Measurements from ENCODE around the gene CD44. TPM values are rescaled to one million over a fixed set of nuclear protein-coding genes. Genes with fewer than 3 reads are reported as not detected.
A peak's percentile ranks its signal among the peaks of the same experiment; 100 is the strongest.

Gene CD44
- total RNA-seq, 5 donors from 2014 or later (not counting 1 experiment from before 2014, with no cell fraction given), result 732 to 1,108 (median 781) TPM

GRCh38 chr11:35141071-35141470, 2.1 kb downstream of the CD44 start:
- H3K9me3 Mint-ChIP-seq, result no peaks in the 10 kb centered on the region

DNA sequence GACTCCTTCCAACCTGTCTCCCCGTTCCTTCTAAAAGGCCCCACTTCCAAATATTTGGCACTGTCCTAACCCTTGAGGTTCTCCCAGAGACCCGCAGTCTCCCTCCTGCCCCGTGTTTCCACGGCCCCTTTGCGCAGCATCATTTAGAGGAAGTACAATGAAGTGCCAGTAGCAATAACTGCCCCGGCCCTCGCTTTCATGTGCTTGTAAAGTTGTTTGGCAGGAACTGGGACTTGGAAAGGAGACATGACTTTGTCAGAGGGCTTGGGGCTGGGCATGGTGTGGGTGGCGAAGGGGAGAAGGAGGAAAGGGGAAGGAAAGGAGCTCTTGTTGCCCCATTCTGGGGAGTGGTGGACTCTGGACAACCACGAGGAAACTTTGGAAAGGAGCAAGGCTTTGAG, 2.6 kb downstream of the CD44 start:
- no peaks in the 10 kb centered on the region for H3K27me3 Mint-ChIP-seq
- H3K27ac Mint-ChIP-seq, result peak overlapping the region; percentile 97 to 98
- no peaks in the 10 kb centered on the region for H3K27me3 ChIP-seq (replicated peaks in 1 of 2; ENCODE audit: control insufficient read depth in 2 of 2, extremely low read depth in 1 of 2, insufficient read depth in 2 of 2, low read length in 1 of 2)
- no peaks in the 10 kb centered on the region for H3K9me3 ChIP-seq
- ChIA-PET POLR2A (interaction anchor here (0.5 to 5.0 kb wide), 21 partner anchors 9 to 469 kb away, joined by 3 to 110 read pairs (median 8); no protein-coding TSS in a partner anchor), CTCF (interaction anchor here in 1 of 2 donors (0.8 to 2.1 kb wide), 5 partner anchors 13 to 142 kb away, joined by 3 to 7 read pairs (median 3); no protein-coding TSS in a partner anchor)
- no peaks in the 10 kb centered on the region for H3K9me3 Mint-ChIP-seq
- WGBS (ENCODE audit: insufficient coverage), result 2% methylated on average over 8 of the region's 9 CpGs
- no peak for ATAC-seq (replicated peaks in 1 of 4)
- peak overlapping the region; percentile 91 to 98 (median 98) for H3K4me3 Mint-ChIP-seq
- H3K36me3 Mint-ChIP-seq, result peaks cover 49% of the 10 kb centered on the region
- peak overlapping the region; percentile 91 for H3K27ac ChIP-seq (ENCODE audit: low read length)
- H3K36me3 ChIP-seq (ENCODE audit: control insufficient read depth in 2 of 2, extremely low read depth in 1 of 2, insufficient read depth in 1 of 2, low read length in 1 of 2), result peaks cover 0 to 17% of the 10 kb centered on the region in 2 donors
- peaks cover 52 to 62% of the 10 kb centered on the region in 2 experiments for H3K4me1 ChIP-seq (ENCODE audit: control insufficient read depth in 1 of 2, extremely low read depth in 1 of 2, insufficient read depth in 2 of 2, low read length in 2 of 2)
- H3K4me3 ChIP-seq (ENCODE audit: control insufficient read depth in 1 of 2, extremely low read depth in 1 of 2, low read length in 1 of 2), result peak overlapping the region; percentile 85 to 99
- H3K4me1 Mint-ChIP-seq, result peaks cover 65 to 87% (median 72%) of the 10 kb centered on the region in 3 donors
- peak in 9 of 35 experiments; percentile 16 to 46 (median 30) for DNase-seq

More at GRCh38 chr11:35141071-35141470, 2.1 kb downstream of the CD44 start:
- H3K4me3 Mint-ChIP-seq, result peak overlapping the region; percentile 91 to 98 (median 98)
- ATAC-seq (replicated peaks in 1 of 4) (no peak), DNase-seq (no peak)
- Histone ChIP-seq H3K27me3 (replicated peaks in 1 of 2; ENCODE audit: control insufficient read depth in 2 of 2, extremely low read depth in 1 of 2, insufficient read depth in 2 of 2, low read length in 1 of 2) (no peaks in the 10 kb centered on the region), H3K4me3 (ENCODE audit: control insufficient read depth in 1 of 2, extremely low read depth in 1 of 2, low read length in 1 of 2) (peak overlapping the region; percentile 85 to 99), H3K27ac (ENCODE audit: low read length) (peak overlapping the region; percentile 91), H3K36me3 (ENCODE audit: control insufficient read depth in 2 of 2, extremely low read depth in 1 of 2, insufficient read depth in 1 of 2, low read length in 1 of 2) (peaks cover 0 to 14% of the 10 kb centered on the region in 2 donors), H3K4me1 (ENCODE audit: control insufficient read depth in 1 of 2, extremely low read depth in 1 of 2, insufficient read depth in 2 of 2, low read length in 2 of 2) (peaks cover 47 to 57% of the 10 kb centered on the region in 2 experiments), H3K9me3 (no peaks in the 10 kb centered on the region)
- no peaks in the 10 kb centered on the region for H3K27me3 Mint-ChIP-seq
- H3K4me1 Mint-ChIP-seq, result peaks cover 60 to 82% (median 67%) of the 10 kb centered on the region in 3 donors
- peaks cover 44% of the 10 kb centered on the region for H3K36me3 Mint-ChIP-seq
- peak overlapping the region; percentile 97 to 98 for H3K27ac Mint-ChIP-seq
- CTCF ChIA-PET, result interaction anchor here in 1 of 2 donors (0.8 to 2.1 kb wide), 6 partner anchors 10 to 164 kb away, joined by 3 to 7 read pairs (median 3); no protein-coding TSS in a partner anchor
- 4% methylated on average over 2 of the region's 2 CpGs for WGBS (ENCODE audit: insufficient coverage)
- POLR2A ChIA-PET, result interaction anchor here (0.5 to 5.0 kb wide), 26 partner anchors 8 to 523 kb away, joined by 3 to 110 read pairs (median 6); no protein-coding TSS in a partner anchor

DNA sequence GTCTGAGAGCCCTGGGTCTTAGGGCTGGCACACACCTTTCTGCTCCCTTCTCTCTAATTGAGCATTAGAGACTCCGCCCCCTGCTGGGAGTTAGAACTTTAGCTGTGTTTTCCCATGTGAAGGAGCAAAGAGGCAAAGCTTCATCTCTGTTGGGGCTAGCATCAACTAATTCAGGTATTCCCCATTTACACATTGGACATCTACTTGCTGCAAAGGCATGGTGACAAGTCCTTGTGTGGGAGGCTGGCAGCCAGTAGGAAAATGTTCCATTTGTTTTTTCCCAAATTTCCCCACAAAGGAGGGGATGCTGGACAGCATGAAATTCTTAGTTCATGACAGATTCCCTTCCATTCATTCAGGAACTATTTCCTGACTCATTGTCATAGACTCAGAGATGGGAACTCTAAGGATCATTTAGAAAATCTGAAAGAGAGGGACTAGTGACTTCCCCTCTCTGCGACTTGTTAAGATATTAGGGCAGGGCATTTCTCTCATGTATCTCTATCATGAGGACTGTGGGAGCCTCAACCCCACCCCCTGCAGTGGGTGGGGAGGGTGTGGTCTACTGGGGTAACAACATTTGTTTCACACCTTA, 3.6 kb downstream of the CD44 start:
- POLR2A ChIA-PET, result interaction anchor here (0.6 to 5.0 kb wide), 5 partner anchors 23 to 1065 kb away, joined by 3 to 110 read pairs (median 9); no protein-coding TSS in a partner anchor
- no peak for ATAC-seq (replicated peaks in 1 of 4)
- WGBS (ENCODE audit: insufficient coverage), result no CpG with 5 or more reads among the region's 2 CpGs

DNA sequence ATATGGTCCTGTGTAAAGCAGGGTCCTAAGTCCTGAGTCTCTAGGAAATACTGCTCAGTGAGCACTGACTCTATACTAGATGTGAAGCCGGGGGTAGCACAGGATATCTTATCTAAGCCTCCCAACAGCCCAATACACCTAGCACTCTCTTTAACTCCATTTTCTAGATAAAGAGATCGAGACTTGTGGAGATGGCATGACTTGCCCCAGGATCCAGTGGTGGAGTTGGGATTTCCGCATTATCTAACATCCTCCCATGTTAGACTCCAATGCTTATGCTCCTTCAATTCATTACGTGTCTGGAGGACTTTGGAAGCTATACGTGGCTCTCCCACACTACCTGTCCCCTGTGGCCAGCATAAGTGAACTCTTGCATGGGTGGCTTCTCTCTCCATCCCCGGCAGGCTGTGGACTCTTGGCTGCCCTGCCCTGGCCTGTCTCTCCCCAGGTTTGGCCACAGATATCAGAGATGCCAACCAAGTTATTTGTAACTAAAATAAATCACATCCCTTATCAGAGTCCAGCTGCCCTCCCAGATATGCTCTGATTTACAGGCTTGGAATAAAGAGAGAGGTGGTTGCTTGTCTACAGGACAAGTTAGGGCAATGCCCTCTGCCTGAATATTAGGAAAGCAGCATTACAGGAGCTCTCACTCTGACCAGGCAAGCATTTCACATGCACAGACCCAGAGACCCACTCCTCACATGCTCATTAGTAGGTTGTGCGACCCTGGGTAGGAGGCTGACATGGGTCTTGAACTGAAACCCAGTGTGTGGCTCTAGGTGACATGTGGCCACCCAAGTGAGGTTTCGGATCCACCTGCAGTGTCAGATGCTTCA, 4.5 kb downstream of the CD44 start:
- WGBS (ENCODE audit: insufficient coverage), result 31% methylated on average over 5 of the region's 8 CpGs
- H3K4me1 ChIP-seq (ENCODE audit: control insufficient read depth in 1 of 2, extremely low read depth in 1 of 2, insufficient read depth in 2 of 2, low read length in 2 of 2), result peaks cover 56 to 76% of the 10 kb centered on the region in 2 experiments
- DNase-seq (no peak), ATAC-seq (replicated peaks in 1 of 4) (no peak)
- no peaks in the 10 kb centered on the region for H3K9me3 Mint-ChIP-seq
- no peaks in the 10 kb centered on the region for H3K27me3 Mint-ChIP-seq
- peaks cover 70 to 88% (median 74%) of the 10 kb centered on the region in 3 donors for H3K4me1 Mint-ChIP-seq
- POLR2A ChIA-PET, result interaction anchor here (0.6 to 1.7 kb wide), 10 partner anchors 15 to 508 kb away, joined by 3 to 29 read pairs (median 4); no protein-coding TSS in a partner anchor
- peak overlapping the region; percentile 91 for H3K27ac ChIP-seq (ENCODE audit: low read length)
- H3K36me3 ChIP-seq (ENCODE audit: control insufficient read depth in 2 of 2, extremely low read depth in 1 of 2, insufficient read depth in 1 of 2, low read length in 1 of 2), result peaks cover 0 to 34% of the 10 kb centered on the region in 2 donors
- no peaks in the 10 kb centered on the region for H3K9me3 ChIP-seq
- peak overlapping the region; percentile 92 to 98 for H3K27ac Mint-ChIP-seq
- CTCF ChIA-PET, result interaction anchor here in 1 of 2 donors (1.6 kb wide), 1 partner anchor 22 kb away, joined by 5 read pairs; no protein-coding TSS in a partner anchor
- peaks cover 66% of the 10 kb centered on the region for H3K36me3 Mint-ChIP-seq
- H3K4me3 ChIP-seq (ENCODE audit: control insufficient read depth in 1 of 2, extremely low read depth in 1 of 2, low read length in 1 of 2), result peak overlapping the region; percentile 61 to 85
- no peaks in the 10 kb centered on the region for H3K27me3 ChIP-seq (replicated peaks in 1 of 2; ENCODE audit: control insufficient read depth in 2 of 2, extremely low read depth in 1 of 2, insufficient read depth in 2 of 2, low read length in 1 of 2)
- H3K4me3 Mint-ChIP-seq, result peak overlapping the region; percentile 91 to 98 (median 98)

More for the DNA sequence above, 3.6 kb downstream of the CD44 start:
- no peaks in the 10 kb centered on the region for H3K27me3 ChIP-seq (replicated peaks in 1 of 2; ENCODE audit: control insufficient read depth in 2 of 2, extremely low read depth in 1 of 2, insufficient read depth in 2 of 2, low read length in 1 of 2)
- CTCF ChIA-PET, result interaction anchor here in 1 of 2 donors (0.6 to 2.1 kb wide), 4 partner anchors 12 to 145 kb away, joined by 3 to 7 read pairs (median 4); no protein-coding TSS in a partner anchor
- H3K27ac ChIP-seq (ENCODE audit: low read length), result peak overlapping the region; percentile 91
- peak in 16 of 35 experiments; percentile 26 to 80 (median 40) for DNase-seq
- Mint-ChIP-seq H3K36me3 (peaks cover 59% of the 10 kb centered on the region), H3K27ac (peak overlapping the region; percentile 97 to 98), H3K27me3 (no peaks in the 10 kb centered on the region), H3K9me3 (no peaks in the 10 kb centered on the region), H3K4me1 (peaks cover 70 to 88% (median 74%) of the 10 kb centered on the region in 3 donors), H3K4me3 (peak overlapping the region; percentile 91 to 98 (median 98))
- H3K36me3 ChIP-seq (ENCODE audit: control insufficient read depth in 2 of 2, extremely low read depth in 1 of 2, insufficient read depth in 1 of 2, low read length in 1 of 2), result peaks cover 0 to 27% of the 10 kb centered on the region in 2 donors
- peak overlapping the region; percentile 61 to 85 for H3K4me3 ChIP-seq (ENCODE audit: control insufficient read depth in 1 of 2, extremely low read depth in 1 of 2, low read length in 1 of 2)
- H3K4me1 ChIP-seq (ENCODE audit: control insufficient read depth in 1 of 2, extremely low read depth in 1 of 2, insufficient read depth in 2 of 2, low read length in 2 of 2), result peaks cover 58 to 71% of the 10 kb centered on the region in 2 experiments
- no peaks in the 10 kb centered on the region for H3K9me3 ChIP-seq

DNA sequence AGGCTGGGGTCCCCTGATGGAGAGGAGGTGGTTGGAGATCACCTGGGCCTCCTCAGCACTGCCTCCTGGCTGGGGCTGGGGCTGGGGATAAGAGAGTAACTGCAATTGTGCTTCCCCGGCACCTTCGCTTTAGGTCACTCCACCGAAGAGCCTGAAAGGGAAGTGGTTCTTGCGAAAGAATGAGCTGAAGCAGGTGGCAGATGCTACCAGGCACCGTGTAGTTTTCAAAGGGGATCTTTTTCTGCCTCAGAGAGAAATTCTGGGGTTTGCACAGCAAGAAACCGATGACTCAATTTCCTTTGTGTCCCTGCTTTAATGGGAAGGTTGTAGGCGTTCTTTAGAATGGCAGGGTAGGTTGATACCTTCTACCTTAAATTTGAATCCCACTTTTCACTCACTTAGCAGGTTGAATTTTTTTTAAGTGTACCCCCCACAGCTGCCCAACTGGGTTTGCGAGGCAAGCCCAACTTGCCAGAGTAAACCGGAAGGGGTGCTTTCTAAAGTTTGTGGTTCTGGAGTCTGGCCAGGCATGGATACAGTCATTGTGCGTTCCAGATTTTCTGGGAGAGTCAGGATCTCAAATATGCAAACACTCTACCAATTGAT, 5.3 kb downstream of the CD44 start:
- Histone ChIP-seq H3K36me3 (ENCODE audit: control insufficient read depth in 2 of 2, extremely low read depth in 1 of 2, insufficient read depth in 1 of 2, low read length in 1 of 2) (peaks cover 0 to 36% of the 10 kb centered on the region in 2 donors), H3K4me1 (ENCODE audit: control insufficient read depth in 1 of 2, extremely low read depth in 1 of 2, insufficient read depth in 2 of 2, low read length in 2 of 2) (peaks cover 60 to 79% of the 10 kb centered on the region in 2 experiments), H3K27me3 (replicated peaks in 1 of 2; ENCODE audit: control insufficient read depth in 2 of 2, extremely low read depth in 1 of 2, insufficient read depth in 2 of 2, low read length in 1 of 2) (no peaks in the 10 kb centered on the region), H3K27ac (ENCODE audit: low read length) (peak overlapping the region; percentile 91), H3K4me3 (ENCODE audit: control insufficient read depth in 1 of 2, extremely low read depth in 1 of 2, low read length in 1 of 2) (peak overlapping the region; percentile 61 to 85), H3K9me3 (no peaks in the 10 kb centered on the region)
- H3K36me3 Mint-ChIP-seq, result peaks cover 73% of the 10 kb centered on the region
- H3K4me1 Mint-ChIP-seq, result peaks cover 75 to 92% (median 79%) of the 10 kb centered on the region in 3 donors
- peak; percentile 62 to 74 (median 64) for ATAC-seq (replicated peaks in 1 of 4)
- peak in 34 of 35 experiments; percentile 43 to 83 (median 65) for DNase-seq
- H3K4me3 Mint-ChIP-seq, result peak overlapping the region; percentile 91 to 98 (median 98)
- H3K27me3 Mint-ChIP-seq, result no peaks in the 10 kb centered on the region
- POLR2A ChIA-PET, result interaction anchor here (0.6 to 1.7 kb wide), 16 partner anchors 11 to 143 kb away, joined by 3 to 29 read pairs (median 4); no protein-coding TSS in a partner anchor
- H3K9me3 Mint-ChIP-seq, result no peaks in the 10 kb centered on the region
- WGBS (ENCODE audit: insufficient coverage), result 0% methylated on average over 6 of the region's 10 CpGs
- CTCF ChIA-PET, result interaction anchor here in 1 of 2 donors (0.6 to 1.6 kb wide), 3 partner anchors 19 to 66 kb away, joined by 3 to 5 read pairs (median 4); no protein-coding TSS in a partner anchor
- H3K27ac Mint-ChIP-seq, result peak overlapping the region; percentile 92 to 98

Measured in T-cell (primary cell).